Measurements from ENCODE around the gene UNC93B1.

The UNC93B1 gene

DNA sequence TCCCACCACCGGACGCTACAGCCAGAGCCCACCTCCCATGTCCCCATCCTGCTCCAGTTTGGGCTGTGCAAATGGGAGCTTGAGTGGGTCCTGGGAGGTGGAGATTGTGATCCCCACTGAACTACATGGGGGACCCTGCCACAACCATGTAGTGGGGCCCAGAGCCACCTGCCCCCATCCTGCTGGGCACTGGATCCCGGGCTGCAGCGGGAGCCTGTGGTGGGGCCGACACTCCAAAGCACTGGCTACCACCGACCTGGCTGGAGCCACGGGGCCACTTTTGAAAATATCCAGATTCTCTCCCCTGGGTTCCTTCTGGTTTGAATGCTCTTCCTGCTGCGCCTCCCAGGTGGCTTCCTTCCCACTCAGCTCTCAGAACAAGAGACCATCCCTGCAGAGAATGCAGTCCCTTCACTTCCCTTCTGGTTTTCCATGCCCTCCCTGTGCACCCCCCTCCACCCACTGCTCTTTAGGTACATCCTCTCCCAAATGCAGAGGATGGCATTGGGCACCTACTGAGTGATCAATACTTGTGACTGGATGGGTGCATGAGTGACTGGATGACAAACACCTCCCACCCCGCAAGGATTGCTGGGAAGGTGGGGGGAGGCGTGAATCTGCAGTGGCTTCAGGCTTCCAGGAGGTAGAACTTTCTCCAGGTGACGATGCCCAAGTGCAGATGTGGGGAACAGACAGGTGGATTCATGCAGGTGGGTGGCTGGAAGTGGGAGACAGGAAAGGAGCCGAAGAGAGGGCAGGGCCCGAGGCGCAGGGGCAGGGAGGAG lies 846 bp upstream of the UNC93B1 start:
- in situ Hi-C loops (cut with HindIII; ENCODE audit: low sequenced_read_pairs): no loop called here

GRCh38 chr11:68002938-68003845 lies 705 bp downstream of the UNC93B1 start:
- H3K4me3 ChIP-seq (ENCODE audit: low read depth, low read length): peak overlapping the region; percentile 51
- no peak for DNase-seq (ENCODE audit: low read depth)
- no peak for TF ChIP-seq CTCF (IDR thresholded peaks at IDR 0.05; ENCODE audit: low read depth, low read length, missing control alignments)
- in situ Hi-C loops (cut with HindIII; ENCODE audit: low sequenced_read_pairs): no loop called here

More for the DNA sequence above, 846 bp upstream of the UNC93B1 start:
- no peak for TF ChIP-seq CTCF (IDR thresholded peaks at IDR 0.05; ENCODE audit: low read depth, low read length, missing control alignments)
- peak overlapping the region; percentile 51 for H3K4me3 ChIP-seq (ENCODE audit: low read depth, low read length)
- no peak for DNase-seq (ENCODE audit: low read depth)

- TF ChIP-seq CTCF (IDR thresholded peaks at IDR 0.05; ENCODE audit: low read depth, low read length, missing control alignments): no peak
- H3K4me3 ChIP-seq (ENCODE audit: low read depth, low read length): no peak overlapping the region
- in situ Hi-C loops (cut with HindIII; ENCODE audit: low sequenced_read_pairs): no loop called here
- DNase-seq (ENCODE audit: low read depth): no peak
Measured at GRCh38 chr11:68002575-68002937, 1.3 kb downstream of the UNC93B1 start.

DNA sequence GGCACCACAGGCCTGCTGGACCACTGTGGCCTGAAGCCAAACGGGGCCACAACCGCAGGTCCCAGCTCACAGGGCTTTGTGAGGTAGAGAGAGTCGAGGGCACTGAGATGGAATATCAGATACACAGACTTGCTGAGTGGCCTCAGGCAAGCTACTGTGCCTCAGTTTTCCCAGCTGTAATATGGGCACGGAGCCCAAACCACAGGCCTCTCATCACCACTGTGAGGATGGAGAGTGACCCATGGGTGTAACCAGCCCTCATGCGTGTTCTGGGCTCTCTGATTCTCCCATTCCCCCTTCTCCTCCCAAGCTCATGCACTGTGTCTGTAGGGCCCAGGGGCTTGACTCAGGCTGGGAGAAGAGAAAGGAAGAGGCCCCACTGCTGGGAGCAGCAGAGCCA lies 4.2 kb downstream of the UNC93B1 start:
- no peak overlapping the region for H3K4me3 ChIP-seq (ENCODE audit: low read depth, low read length)
- DNase-seq (ENCODE audit: low read depth): no peak
- in situ Hi-C loops (cut with HindIII; ENCODE audit: low sequenced_read_pairs): no loop called here
- TF ChIP-seq CTCF (IDR thresholded peaks at IDR 0.05; ENCODE audit: low read depth, low read length, missing control alignments): no peak

- H3K4me3 ChIP-seq (ENCODE audit: low read depth, low read length): no peak overlapping the region
- no peak for DNase-seq (ENCODE audit: low read depth)
- no peak for TF ChIP-seq CTCF (IDR thresholded peaks at IDR 0.05; ENCODE audit: low read depth, low read length, missing control alignments)
- in situ Hi-C loops (cut with HindIII; ENCODE audit: low sequenced_read_pairs): no loop called here
Measured at GRCh38 chr11:67999201-67999629, 4.7 kb downstream of the UNC93B1 start.

DNA sequence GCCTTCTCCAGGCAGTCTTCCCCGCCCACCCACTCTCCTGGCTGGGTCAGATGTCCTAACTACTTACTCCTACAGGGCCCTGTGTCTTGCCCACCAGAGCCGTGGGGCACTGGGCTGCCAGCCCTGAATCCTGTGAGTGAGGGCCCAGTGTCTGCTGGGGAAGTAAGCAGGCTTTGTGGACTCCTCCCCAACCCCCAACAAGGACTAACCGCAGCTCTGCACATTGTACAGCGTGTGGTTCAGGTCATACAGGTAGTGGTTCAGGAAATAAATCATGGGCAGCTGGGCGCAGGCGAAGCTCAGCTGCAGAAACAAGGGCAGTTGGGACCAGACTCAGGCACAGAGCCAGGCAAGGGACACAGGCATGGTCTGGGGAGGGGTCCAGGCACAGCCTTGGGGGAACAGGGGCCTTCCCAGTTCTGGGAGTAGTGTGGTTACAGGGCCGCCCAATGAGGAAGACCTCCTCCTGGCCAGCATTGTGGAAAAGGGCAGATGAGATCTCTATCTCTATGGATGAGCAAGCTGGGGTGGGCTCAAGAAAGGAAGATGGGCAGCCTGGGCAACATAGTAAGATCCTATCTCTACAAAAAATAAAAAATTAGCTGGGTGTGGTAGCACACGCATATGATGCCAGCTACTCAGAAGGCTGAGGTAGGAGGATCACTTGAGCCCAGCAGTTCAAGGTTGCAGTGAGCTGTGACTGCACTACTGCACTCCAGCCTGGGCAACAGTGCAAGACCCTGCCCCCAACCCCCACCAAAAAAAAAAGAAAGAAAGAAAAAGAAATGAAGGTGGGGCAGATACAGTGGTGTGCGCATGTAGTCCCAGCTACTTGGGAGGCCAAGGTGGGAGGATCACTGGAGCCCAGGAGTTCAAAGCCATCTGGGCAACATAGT lies 5.5 kb downstream of the UNC93B1 start:
- no peak for DNase-seq (ENCODE audit: low read depth)
- no peak for TF ChIP-seq CTCF (IDR thresholded peaks at IDR 0.05; ENCODE audit: low read depth, low read length, missing control alignments)
- no peak overlapping the region for H3K4me3 ChIP-seq (ENCODE audit: low read depth, low read length)
- in situ Hi-C loops (cut with HindIII; ENCODE audit: low sequenced_read_pairs): no loop called here
